Measurements from ENCODE around the gene TIMM13. TPM values are rescaled to one million over a fixed set of nuclear protein-coding genes. Genes with fewer than 3 reads are reported as not detected.

Gene TIMM13
- total RNA-seq, 3 donors from 2014 or later: 27.7 to 34.4 (median 28.1) TPM

DNA sequence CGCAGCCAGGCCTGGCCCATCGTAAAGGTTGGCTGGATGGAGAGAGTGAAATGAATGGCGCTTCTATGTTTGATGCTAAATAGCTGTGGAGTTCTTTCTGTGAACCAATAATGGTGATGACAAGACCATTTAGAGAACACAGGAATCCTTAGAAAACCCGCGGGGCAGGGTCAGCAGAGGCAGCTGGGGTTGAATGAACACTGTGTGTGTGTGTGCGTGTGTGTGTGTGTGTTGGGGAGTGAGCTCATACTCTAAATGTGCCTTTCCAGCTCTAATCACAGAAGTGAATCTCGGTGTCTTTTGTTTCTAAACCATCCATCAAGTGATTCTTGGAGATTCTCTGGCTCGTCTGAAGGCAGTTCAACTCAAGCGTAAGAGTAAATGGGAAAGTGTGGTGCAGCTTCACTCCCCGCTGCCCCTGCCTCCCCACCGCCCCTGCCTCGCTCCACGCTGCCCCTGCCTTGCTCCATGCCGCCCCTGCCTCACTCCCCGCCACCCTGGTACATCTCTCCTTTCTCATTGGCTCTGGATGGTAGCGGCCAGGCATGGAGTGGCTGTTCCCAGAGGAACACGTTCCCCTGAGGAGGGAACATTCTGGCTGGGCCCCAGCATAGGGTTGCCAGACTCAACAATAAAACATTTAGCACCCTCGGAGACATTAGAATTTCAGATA is 46.1 kb downstream of the TIMM13 start:
- Histone ChIP-seq H3K36me3 (no peaks in the 10 kb centered on the region), H3K4me1 (no peaks in the 10 kb centered on the region), H3K9me3 (peaks cover 0 to 7% of the 10 kb centered on the region in 2 donors), H3K27me3 (no peaks in the 10 kb centered on the region), H3K4me3 (no peak overlapping the region), H3K27ac (no peak overlapping the region)
- DNase-seq (ENCODE audit: low spot score in 2 of 2): no peak
- TF ChIP-seq, protein P1, sequence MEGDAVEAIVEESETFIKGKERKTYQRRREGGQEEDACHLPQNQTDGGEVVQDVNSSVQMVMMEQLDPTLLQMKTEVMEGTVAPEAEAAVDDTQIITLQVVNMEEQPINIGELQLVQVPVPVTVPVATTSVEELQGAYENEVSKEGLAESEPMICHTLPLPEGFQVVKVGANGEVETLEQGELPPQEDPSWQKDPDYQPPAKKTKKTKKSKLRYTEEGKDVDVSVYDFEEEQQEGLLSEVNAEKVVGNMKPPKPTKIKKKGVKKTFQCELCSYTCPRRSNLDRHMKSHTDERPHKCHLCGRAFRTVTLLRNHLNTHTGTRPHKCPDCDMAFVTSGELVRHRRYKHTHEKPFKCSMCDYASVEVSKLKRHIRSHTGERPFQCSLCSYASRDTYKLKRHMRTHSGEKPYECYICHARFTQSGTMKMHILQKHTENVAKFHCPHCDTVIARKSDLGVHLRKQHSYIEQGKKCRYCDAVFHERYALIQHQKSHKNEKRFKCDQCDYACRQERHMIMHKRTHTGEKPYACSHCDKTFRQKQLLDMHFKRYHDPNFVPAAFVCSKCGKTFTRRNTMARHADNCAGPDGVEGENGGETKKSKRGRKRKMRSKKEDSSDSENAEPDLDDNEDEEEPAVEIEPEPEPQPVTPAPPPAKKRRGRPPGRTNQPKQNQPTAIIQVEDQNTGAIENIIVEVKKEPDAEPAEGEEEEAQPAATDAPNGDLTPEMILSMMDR (IDR thresholded peaks at IDR 0.05): no peak
- no peak for TF ChIP-seq POLR2AphosphoS5 (IDR thresholded peaks at IDR 0.05)
- TF ChIP-seq POLR2A (IDR thresholded peaks at IDR 0.05): no peak
- intact Hi-C loops (cut with DNase I; ENCODE audit: low total_unique reads): no loop called here

DNA sequence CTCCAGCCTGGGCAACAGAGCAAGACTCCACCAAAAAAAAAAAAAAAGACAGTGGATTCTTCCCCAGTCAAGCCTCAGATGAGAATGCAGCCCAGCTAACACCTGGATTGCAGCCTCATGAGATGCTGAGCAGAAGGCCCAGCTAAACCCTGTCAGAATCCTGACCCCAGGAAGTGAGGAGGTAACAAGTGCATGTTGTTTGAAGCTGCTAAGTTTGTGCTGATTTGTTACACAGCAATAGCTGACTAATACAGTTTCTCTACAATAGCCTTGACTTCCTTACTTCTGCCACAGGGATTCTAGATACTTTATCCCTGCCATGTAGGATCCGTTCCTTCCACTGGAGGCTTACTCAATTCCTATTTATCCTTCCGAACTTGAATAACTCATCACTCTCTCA is 46.8 kb downstream of the TIMM13 start:
- intact Hi-C loops (cut with DNase I; ENCODE audit: low total_unique reads): no loop called here
- no peaks in the 10 kb centered on the region for H3K27me3 ChIP-seq
- TF ChIP-seq, protein P1 (IDR thresholded peaks at IDR 0.05): no peak
- TF ChIP-seq POLR2AphosphoS5 (IDR thresholded peaks at IDR 0.05) (no peak), POLR2A (IDR thresholded peaks at IDR 0.05) (no peak)
- no peaks in the 10 kb centered on the region for H3K36me3 ChIP-seq
- H3K4me3 ChIP-seq: no peak overlapping the region
- H3K9me3 ChIP-seq: peaks cover 0 to 7% of the 10 kb centered on the region in 2 donors
- no peaks in the 10 kb centered on the region for H3K4me1 ChIP-seq
- DNase-seq (ENCODE audit: low spot score in 2 of 2): no peak
- H3K27ac ChIP-seq: no peak overlapping the region

DNA sequence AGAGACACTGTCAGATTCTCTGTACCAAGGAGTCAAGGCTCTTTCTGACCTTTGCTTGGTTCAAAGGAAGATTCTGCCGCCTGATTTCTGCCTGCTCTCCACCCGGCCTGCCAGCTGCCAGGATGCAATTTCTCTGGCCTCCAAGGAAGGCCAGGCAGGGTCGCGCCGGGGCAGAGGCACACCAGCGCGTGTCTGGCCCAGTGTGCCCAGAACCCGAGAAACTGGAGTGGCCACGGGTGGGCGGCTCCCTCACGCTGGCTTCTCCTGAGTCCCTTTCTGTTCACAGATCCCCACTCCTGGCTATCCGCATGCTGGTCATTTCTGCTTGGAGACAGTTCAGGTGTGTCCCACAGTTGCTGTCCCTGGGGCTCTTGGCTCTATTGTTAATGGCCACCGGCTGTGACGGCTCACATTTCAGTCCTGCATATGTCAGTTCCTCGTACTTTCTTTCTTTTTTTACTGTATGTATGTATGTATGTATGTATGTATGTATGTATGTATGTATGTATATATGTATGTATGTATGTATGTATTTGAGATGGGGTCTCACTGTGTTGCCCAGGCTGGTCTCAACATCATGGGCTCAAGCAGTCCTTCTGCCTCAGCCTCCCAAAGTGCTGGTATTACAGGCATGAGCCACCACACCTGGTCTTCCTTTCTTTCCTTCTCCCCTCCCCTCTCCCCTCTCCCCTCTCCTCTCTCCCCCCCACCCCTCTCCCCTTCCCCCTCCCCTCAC is 50.4 kb downstream of the TIMM13 start:
- Histone ChIP-seq H3K4me3 (no peak overlapping the region), H3K36me3 (no peaks in the 10 kb centered on the region), H3K9me3 (peaks cover 0 to 7% of the 10 kb centered on the region in 2 donors), H3K4me1 (no peaks in the 10 kb centered on the region), H3K27me3 (no peaks in the 10 kb centered on the region), H3K27ac (no peak overlapping the region)
- DNase-seq (ENCODE audit: low spot score in 2 of 2): no peak
- intact Hi-C loops (cut with DNase I; ENCODE audit: low total_unique reads): no loop called here
- no peak for TF ChIP-seq POLR2AphosphoS5 (IDR thresholded peaks at IDR 0.05)
- TF ChIP-seq POLR2A (IDR thresholded peaks at IDR 0.05): no peak
- TF ChIP-seq, protein P1 (IDR thresholded peaks at IDR 0.05): no peak

Other genes starting within 250 kb of the TIMM13 start
- gene PLEKHJ1, start 191.3 kb downstream of the TIMM13 start, total RNA-seq: 10 to 100 TPM; 44.6 to 52.8 (median 47.4) TPM
- gene SF3A2, start 190.8 kb downstream of the TIMM13 start, total RNA-seq: 10 to 100 TPM; 32.6 to 38.0 (median 33.3) TPM
- gene AMH, start 178.3 kb downstream of the TIMM13 start, total RNA-seq: 1 to 10 TPM in 2 of 3 donors, not detected in 1; 2.5 to 3.9 TPM
- 1 to 10 TPM in 2 of 3 donors, not detected in 1; 1.0 to 2.3 TPM for gene JSRP1, start 171.2 kb downstream of the TIMM13 start, total RNA-seq
- 1 to 10 TPM in 1 of 3 donors, not detected in 2; 1.8 TPM for gene PEAK3, start 145.4 kb downstream of the TIMM13 start, total RNA-seq
- under 1 TPM in 2 of 3 donors, not detected in 1; 0.16 to 0.33 TPM for gene LINGO3, start 119.4 kb downstream of the TIMM13 start, total RNA-seq
- 100 to 1,000 TPM in 2 of 3 donors, 10 to 100 TPM in 1; 95.1 to 188 (median 125) TPM for gene LSM7, start 99.0 kb downstream of the TIMM13 start, total RNA-seq
- gene SPPL2B, start 98.9 kb downstream of the TIMM13 start, total RNA-seq: 10 to 100 TPM; 23.5 to 61.2 (median 49.8) TPM
- gene TMPRSS9, start 67.3 kb downstream of the TIMM13 start, total RNA-seq: under 1 TPM in 1 of 3 donors, not detected in 2; under 0.01 TPM
- gene LMNB2, start 29.4 kb upstream of the TIMM13 start, total RNA-seq: 10 to 100 TPM; 13.1 to 25.2 (median 15.7) TPM
- gene GADD45B, start 48.5 kb upstream of the TIMM13 start, total RNA-seq: 100 to 1,000 TPM; 136 to 301 (median 172) TPM

Data from breast epithelium (tissue), 4 donors.